RPMI8226 (cell line): ENCODE measurements around the gene IPO13.

Experiments used
- DNase-seq: peaks from one replicate; pipeline ENCODE4 v3.0.0-alpha.2; 2015

IPO13 gene

GRCh38 chr1:43990271-43991199 lies 43.8 kb downstream of the IPO13 start:
- peak; percentile 18 for DNase-seq

- DNase-seq = no peak
These were observed 44.4 kb downstream of the IPO13 start for GRCh38 chr1:43991200-43991475.

- DNase-seq = peak; percentile 91
These were observed 44.9 kb downstream of the IPO13 start, which contains the start of gene CCDC24 for GRCh38 chr1:43991476-43992231. Gene CCDC24 (plus strand): TSS chr1:43991599. CDS start chr1:43991879, 280 bp downstream.

- peak; percentile 54 for DNase-seq
These were observed 45.7 kb downstream of the IPO13 start for GRCh38 chr1:43992232-43992995.

GRCh38 chr1:43993206-43993914 lies 46.6 kb downstream of the IPO13 start:
- DNase-seq = no peak

GRCh38 chr1:43994071-43994470 lies 47.3 kb downstream of the IPO13 start:
- DNase-seq = no peak

GRCh38 chr1:43994794-43995790 lies 48.3 kb downstream of the IPO13 start:
- DNase-seq = peak; percentile 69

GRCh38 chr1:43995984-43996732 lies 49.4 kb downstream of the IPO13 start:
- DNase-seq = no peak

- no peak for DNase-seq
These were observed 50.0 kb downstream of the IPO13 start for GRCh38 chr1:43996733-43997115.

GRCh38 chr1:43997295-43997999 lies 50.7 kb downstream of the IPO13 start:
- peak; percentile 38 for DNase-seq

- no peak for DNase-seq
These were observed 51.2 kb downstream of the IPO13 start for GRCh38 chr1:43998000-43998378.

GRCh38 chr1:43999455-43999854 lies 52.7 kb downstream of the IPO13 start:
- no peak for DNase-seq

GRCh38 chr1:44000122-44000665 lies 53.4 kb downstream of the IPO13 start:
- no peak for DNase-seq

GRCh38 chr1:44002165-44002564 lies 55.4 kb downstream of the IPO13 start:
- DNase-seq = no peak

- DNase-seq = no peak
These were observed 55.9 kb downstream of the IPO13 start for GRCh38 chr1:44002606-44003157.

GRCh38 chr1:44008259-44008658 lies 61.5 kb downstream of the IPO13 start:
- DNase-seq = no peak

GRCh38 chr1:44010935-44011471 lies 64.3 kb downstream of the IPO13 start:
- no peak for DNase-seq

GRCh38 chr1:44012404-44012803 lies 65.7 kb downstream of the IPO13 start:
- no peak for DNase-seq
